ENCODE measurements around the gene DLEC1. TPM values are rescaled to one million over a fixed set of nuclear protein-coding genes. Genes with fewer than 3 reads are reported as not detected.

DLEC1 gene
- total RNA-seq, 1 experiment from 2014 or later = not detected

GRCh38 chr3:38017445-38018295 lies 21.3 kb upstream of the DLEC1 start:
- Histone ChIP-seq H3K4me1 (ENCODE audit: control insufficient read depth, insufficient read depth, low read length) (no peaks in the 10 kb centered on the region), H3K36me3 (ENCODE audit: control insufficient read depth, insufficient read depth, low read length) (no peaks in the 10 kb centered on the region), H3K9me3 (ENCODE audit: control insufficient read depth, insufficient read depth, low read depth, low read length) (no peaks in the 10 kb centered on the region), H3K27ac (ENCODE audit: low read length) (no peak overlapping the region), H3K27me3 (ENCODE audit: control insufficient read depth, insufficient read depth, low read length) (no peaks in the 10 kb centered on the region), H3K4me3 (ENCODE audit: low read depth in 2 of 2, low read length in 2 of 2) (no peak overlapping the region)
- DNase-seq (ENCODE audit: low read depth, low spot score) (no peak), ATAC-seq (no peak)
- BruUV-seq (replicated peaks) = no TSS peak
- in situ Hi-C loops (cut with HindIII; ENCODE audit: low pct_unique_long_range_greater_than_20kb, low sequenced_read_pairs) = no loop called here
- TF ChIP-seq SIN3A (IDR thresholded peaks at IDR 0.05; ENCODE audit: borderline replicate concordance, insufficient read depth, low read depth, low read length) (no peak), TCF7L2 (IDR thresholded peaks at IDR 0.05; ENCODE audit: low read depth, low read length) (no peak), POLR2AphosphoS5 (IDR thresholded peaks at IDR 0.05; ENCODE audit: low read depth, low read length) (no peak)
- TF ChIP-seq, protein P1, sequence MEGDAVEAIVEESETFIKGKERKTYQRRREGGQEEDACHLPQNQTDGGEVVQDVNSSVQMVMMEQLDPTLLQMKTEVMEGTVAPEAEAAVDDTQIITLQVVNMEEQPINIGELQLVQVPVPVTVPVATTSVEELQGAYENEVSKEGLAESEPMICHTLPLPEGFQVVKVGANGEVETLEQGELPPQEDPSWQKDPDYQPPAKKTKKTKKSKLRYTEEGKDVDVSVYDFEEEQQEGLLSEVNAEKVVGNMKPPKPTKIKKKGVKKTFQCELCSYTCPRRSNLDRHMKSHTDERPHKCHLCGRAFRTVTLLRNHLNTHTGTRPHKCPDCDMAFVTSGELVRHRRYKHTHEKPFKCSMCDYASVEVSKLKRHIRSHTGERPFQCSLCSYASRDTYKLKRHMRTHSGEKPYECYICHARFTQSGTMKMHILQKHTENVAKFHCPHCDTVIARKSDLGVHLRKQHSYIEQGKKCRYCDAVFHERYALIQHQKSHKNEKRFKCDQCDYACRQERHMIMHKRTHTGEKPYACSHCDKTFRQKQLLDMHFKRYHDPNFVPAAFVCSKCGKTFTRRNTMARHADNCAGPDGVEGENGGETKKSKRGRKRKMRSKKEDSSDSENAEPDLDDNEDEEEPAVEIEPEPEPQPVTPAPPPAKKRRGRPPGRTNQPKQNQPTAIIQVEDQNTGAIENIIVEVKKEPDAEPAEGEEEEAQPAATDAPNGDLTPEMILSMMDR (IDR thresholded peaks at IDR 0.05) = no peak
- TF ChIP-seq, protein P2, sequence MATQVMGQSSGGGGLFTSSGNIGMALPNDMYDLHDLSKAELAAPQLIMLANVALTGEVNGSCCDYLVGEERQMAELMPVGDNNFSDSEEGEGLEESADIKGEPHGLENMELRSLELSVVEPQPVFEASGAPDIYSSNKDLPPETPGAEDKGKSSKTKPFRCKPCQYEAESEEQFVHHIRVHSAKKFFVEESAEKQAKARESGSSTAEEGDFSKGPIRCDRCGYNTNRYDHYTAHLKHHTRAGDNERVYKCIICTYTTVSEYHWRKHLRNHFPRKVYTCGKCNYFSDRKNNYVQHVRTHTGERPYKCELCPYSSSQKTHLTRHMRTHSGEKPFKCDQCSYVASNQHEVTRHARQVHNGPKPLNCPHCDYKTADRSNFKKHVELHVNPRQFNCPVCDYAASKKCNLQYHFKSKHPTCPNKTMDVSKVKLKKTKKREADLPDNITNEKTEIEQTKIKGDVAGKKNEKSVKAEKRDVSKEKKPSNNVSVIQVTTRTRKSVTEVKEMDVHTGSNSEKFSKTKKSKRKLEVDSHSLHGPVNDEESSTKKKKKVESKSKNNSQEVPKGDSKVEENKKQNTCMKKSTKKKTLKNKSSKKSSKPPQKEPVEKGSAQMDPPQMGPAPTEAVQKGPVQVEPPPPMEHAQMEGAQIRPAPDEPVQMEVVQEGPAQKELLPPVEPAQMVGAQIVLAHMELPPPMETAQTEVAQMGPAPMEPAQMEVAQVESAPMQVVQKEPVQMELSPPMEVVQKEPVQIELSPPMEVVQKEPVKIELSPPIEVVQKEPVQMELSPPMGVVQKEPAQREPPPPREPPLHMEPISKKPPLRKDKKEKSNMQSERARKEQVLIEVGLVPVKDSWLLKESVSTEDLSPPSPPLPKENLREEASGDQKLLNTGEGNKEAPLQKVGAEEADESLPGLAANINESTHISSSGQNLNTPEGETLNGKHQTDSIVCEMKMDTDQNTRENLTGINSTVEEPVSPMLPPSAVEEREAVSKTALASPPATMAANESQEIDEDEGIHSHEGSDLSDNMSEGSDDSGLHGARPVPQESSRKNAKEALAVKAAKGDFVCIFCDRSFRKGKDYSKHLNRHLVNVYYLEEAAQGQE (IDR thresholded peaks at IDR 0.05; ENCODE audit: insufficient read depth in 1 of 2, low read depth in 2 of 2, low read length in 1 of 2) = no peak
- POLR2A ChIA-PET = no interaction called here
- intact Hi-C loops (cut with micrococcal nuclease; ENCODE audit: unreplicated experiment) = no loop called here
- CTCF ChIA-PET = no interaction called here

DNA sequence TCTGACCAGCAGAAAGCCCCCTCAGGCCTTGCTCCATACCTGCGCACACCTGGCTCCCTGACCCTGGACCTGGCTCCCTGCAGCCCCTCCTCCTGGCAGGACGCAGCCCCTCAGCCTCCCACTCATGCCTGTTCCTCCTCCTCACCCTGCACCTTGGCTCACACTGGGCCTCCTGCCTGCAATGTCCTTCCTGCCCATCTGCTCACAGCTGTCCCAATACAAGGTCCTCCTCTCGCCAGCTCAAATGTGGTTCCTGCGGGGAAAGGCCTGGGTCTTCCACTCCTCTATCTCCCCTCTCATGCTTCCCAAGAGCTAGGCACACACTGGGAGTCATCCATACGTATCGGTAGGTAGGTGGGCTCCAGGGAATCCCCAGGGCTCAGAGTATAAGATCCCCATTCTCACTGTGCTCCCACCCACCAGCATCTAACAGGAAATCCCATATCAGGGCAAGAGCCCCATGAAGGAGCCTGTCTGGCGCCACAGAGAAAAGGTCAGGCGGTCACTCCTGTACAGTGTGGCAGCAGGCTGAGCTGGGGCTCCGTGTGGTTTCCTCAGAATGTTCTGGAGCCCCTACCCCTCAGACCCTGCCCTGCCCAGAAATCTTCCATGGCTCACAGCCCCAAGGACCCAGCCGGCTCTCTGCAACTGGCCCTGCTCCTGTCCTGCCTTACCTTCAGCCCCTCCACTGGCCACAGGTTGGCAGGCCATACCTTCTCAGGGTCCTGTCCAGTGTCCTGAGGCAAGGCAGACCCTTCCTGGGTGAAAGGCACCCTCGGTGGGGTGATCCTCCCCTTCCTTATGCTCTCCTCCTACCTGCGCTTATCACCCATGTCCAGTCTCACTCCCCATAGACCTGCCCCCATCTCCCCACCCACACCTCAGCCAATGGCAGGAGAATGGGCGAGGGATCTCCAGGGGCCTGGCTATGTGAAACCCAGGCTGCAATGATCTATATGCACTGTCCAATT lies 20.4 kb upstream of the DLEC1 start:
- ChIA-PET CTCF (no interaction called here), POLR2A (no interaction called here)
- no peak for DNase-seq (ENCODE audit: low read depth, low spot score)
- Histone ChIP-seq H3K36me3 (ENCODE audit: control insufficient read depth, insufficient read depth, low read length) (no peaks in the 10 kb centered on the region), H3K4me1 (ENCODE audit: control insufficient read depth, insufficient read depth, low read length) (no peaks in the 10 kb centered on the region), H3K27me3 (ENCODE audit: control insufficient read depth, insufficient read depth, low read length) (no peaks in the 10 kb centered on the region), H3K9me3 (ENCODE audit: control insufficient read depth, insufficient read depth, low read depth, low read length) (no peaks in the 10 kb centered on the region), H3K4me3 (ENCODE audit: low read depth in 2 of 2, low read length in 2 of 2) (no peak overlapping the region), H3K27ac (ENCODE audit: low read length) (no peak overlapping the region)
- in situ Hi-C loops (cut with HindIII; ENCODE audit: low pct_unique_long_range_greater_than_20kb, low sequenced_read_pairs) = no loop called here
- TF ChIP-seq TCF7L2 (IDR thresholded peaks at IDR 0.05; ENCODE audit: low read depth, low read length) (no peak), SIN3A (IDR thresholded peaks at IDR 0.05; ENCODE audit: borderline replicate concordance, insufficient read depth, low read depth, low read length) (no peak)
- TF ChIP-seq, protein P2 (IDR thresholded peaks at IDR 0.05; ENCODE audit: insufficient read depth in 1 of 2, low read depth in 2 of 2, low read length in 1 of 2) = no peak
- TF ChIP-seq, protein P1 (IDR thresholded peaks at IDR 0.05) = no peak
- intact Hi-C loops (cut with micrococcal nuclease; ENCODE audit: unreplicated experiment) = no loop called here
- no peak for ATAC-seq
- BruUV-seq (replicated peaks) = no TSS peak
